BLaER1 treated with 17β-estradiol and CSF1 and Interleukin-3, amounts not matched to agents 10 nM and 100 nM (cell line): ENCODE data around the gene ZNF99.
"Not testable (repeated sequence)": the region's sequence is repeated elsewhere in the genome, so short reads cannot be mapped to it uniquely, and the experiment has no call there.

ENCODE experiments used
- H3K27ac ChIP-seq, 11 experiments: shearing (Covaris generic); formaldehyde crosslinking; 2 replicates each; pipeline ENCODE4 v1.8.1; 2022
- H3K27me3 ChIP-seq, 11 experiments: shearing (Covaris generic); formaldehyde crosslinking; 2 replicates each; pipeline ENCODE4 v1.8.1; 2022
- H3K36me3 ChIP-seq, 11 experiments: shearing (Covaris generic); formaldehyde crosslinking; 2 replicates each; pipeline ENCODE4 v1.8.1; 2022
- H3K4me1 ChIP-seq, 10 experiments: shearing (Covaris generic); formaldehyde crosslinking; 2 replicates each; pipeline ENCODE4 v1.8.1; 2022
- H3K4me2 ChIP-seq, 11 experiments: shearing (Covaris generic); formaldehyde crosslinking; 2 replicates each; pipeline ENCODE4 v1.8.1; 2022
- H3K4me3 ChIP-seq, 10 experiments: shearing (Covaris generic); formaldehyde crosslinking; 2 replicates each; pipeline ENCODE4 v1.8.1; 2022
- H3K9ac ChIP-seq, 11 experiments: shearing (Covaris generic); formaldehyde crosslinking; 2 replicates each; pipeline ENCODE4 v1.8.1; 2022
- H3K9me3 ChIP-seq, 11 experiments: shearing (Covaris generic); formaldehyde crosslinking; replicated peaks in 1 of 11; 2 replicates each; pipeline ENCODE4 v1.8.1; 2022
- H4K20me1 ChIP-seq, 11 experiments: shearing (Covaris generic); formaldehyde crosslinking; 2 replicates each; pipeline ENCODE4 v1.8.1; 2022
- Cebpa-rat ChIP-seq, 11 experiments: shearing (Covaris generic); IDR thresholded peaks; 2 replicates each; pipeline ENCODE4 v1.8.1; 2022

The ZNF99 gene

DNA sequence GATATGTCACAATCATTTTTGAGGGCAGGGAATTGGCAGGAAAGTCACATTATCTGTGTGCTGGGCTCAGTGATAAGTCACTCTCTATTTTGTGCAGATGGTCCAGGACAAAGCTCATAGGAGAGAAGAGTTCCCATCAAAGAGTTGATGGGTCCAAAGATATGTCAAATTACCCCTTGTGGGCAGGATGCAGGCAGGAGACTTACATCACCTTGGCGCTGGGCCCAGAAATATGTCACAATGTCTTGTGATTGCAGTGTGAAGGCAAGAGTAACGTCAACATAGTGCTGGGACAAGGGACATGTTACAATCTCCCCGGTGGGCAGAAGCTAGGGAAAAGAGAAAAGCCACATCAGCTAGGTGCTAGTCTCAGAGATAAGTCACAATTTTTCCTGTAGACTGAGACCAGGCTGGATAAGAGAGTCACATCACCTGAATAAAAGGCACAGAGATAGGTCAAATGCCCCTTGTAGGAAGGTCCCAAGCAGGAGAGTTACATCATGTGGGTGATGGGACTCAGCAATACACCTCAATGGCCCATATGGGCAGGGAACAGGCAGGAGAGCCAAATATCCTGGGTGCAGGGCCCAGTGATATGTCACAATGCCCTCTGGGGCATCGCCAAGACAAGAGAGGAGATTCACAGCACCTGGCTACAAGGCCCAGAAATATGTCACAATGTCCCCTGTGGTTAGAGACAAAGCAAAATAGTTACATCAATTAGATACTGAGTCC lies 47.9 kb downstream of the ZNF99 start:
- H3K9me3 ChIP-seq = peaks cover 52 to 91% (median 75%) of the 10 kb centered on the region in 11 experiments
- H3K36me3 ChIP-seq = no peaks in the 10 kb centered on the region
- H3K4me2 ChIP-seq = no peak overlapping the region
- TF ChIP-seq Cebpa-rat (IDR thresholded peaks at IDR 0.05) = 0 out of 22 replicates have a peak, but pooled peaks of 1 of the 11 experiments have one; percentile 5
- H3K4me3 ChIP-seq = no peak overlapping the region
- no peak overlapping the region for H3K9ac ChIP-seq
- no peak overlapping the region for H3K27ac ChIP-seq
- no peaks in the 10 kb centered on the region for H3K27me3 ChIP-seq
- H4K20me1 ChIP-seq = no peaks in the 10 kb centered on the region
- H3K4me1 ChIP-seq = no peaks in the 10 kb centered on the region

- no peak for TF ChIP-seq Cebpa-rat (IDR thresholded peaks at IDR 0.05)
- Histone ChIP-seq H3K9ac (no peak overlapping the region), H3K27ac (no peak overlapping the region), H3K4me2 (no peak overlapping the region), H3K9me3 (peaks cover 44 to 78% (median 59%) of the 10 kb centered on the region in 11 experiments), H3K27me3 (no peaks in the 10 kb centered on the region), H3K4me3 (no peak overlapping the region), H3K36me3 (no peaks in the 10 kb centered on the region), H4K20me1 (no peaks in the 10 kb centered on the region), H3K4me1 (no peaks in the 10 kb centered on the region)
Measured at GRCh38 chr19:22733691-22734090, 50.3 kb downstream of the ZNF99 start.

GRCh38 chr19:22728214-22728613 lies 55.7 kb downstream of the ZNF99 start:
- not testable (repeated sequence) for H3K4me2 ChIP-seq, H4K20me1 ChIP-seq, H3K4me3 ChIP-seq, H3K27ac ChIP-seq, H3K36me3 ChIP-seq, H3K4me1 ChIP-seq, H3K27me3 ChIP-seq, H3K9ac ChIP-seq
- H3K9me3 ChIP-seq = peaks cover 15 to 53% (median 23%) of the 10 kb centered on the region in 11 experiments; a peak in 21 of 22 replicates

GRCh38 chr19:22721533-22721932 lies 62.4 kb downstream of the ZNF99 start:
- H4K20me1 ChIP-seq, H3K4me1 ChIP-seq, H3K27me3 ChIP-seq, H3K4me2 ChIP-seq, H3K36me3 ChIP-seq, H3K4me3 ChIP-seq, H3K9ac ChIP-seq, H3K27ac ChIP-seq: not testable (repeated sequence)
- peaks cover 0 to 37% (median 5%) of the 10 kb centered on the region in 11 experiments; a peak in 11 of 22 replicates for H3K9me3 ChIP-seq

DNA sequence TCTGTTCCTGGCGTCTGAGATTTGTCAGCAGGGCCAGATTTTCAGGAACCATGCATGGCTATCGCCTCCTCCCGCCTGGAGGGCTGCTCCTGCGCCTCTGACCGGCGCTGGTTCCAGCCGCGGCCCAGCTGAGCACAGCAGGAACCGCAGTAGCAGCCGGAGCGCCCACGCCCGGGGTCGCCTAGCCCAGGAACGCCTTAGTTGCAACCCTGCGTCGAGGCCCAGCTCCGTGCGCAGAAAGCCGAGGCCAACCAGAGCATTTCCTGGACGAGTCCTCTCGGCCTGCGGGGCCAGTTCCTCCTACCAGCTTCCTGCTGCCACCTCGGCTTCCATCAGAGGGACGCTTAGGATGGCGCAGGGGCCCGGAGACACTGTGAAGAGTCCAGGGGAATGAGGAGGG lies 75.0 kb downstream of the ZNF99 start:
- Histone ChIP-seq H3K4me1 (no peaks in the 10 kb centered on the region), H3K9me3 (peaks cover 29 to 78% (median 56%) of the 10 kb centered on the region in 11 experiments), H3K27me3 (no peaks in the 10 kb centered on the region), H3K27ac (no peak overlapping the region), H4K20me1 (no peaks in the 10 kb centered on the region), H3K4me3 (no peak overlapping the region), H3K36me3 (no peaks in the 10 kb centered on the region), H3K4me2 (no peak overlapping the region), H3K9ac (no peak overlapping the region)
- no peak for TF ChIP-seq Cebpa-rat (IDR thresholded peaks at IDR 0.05)

DNA sequence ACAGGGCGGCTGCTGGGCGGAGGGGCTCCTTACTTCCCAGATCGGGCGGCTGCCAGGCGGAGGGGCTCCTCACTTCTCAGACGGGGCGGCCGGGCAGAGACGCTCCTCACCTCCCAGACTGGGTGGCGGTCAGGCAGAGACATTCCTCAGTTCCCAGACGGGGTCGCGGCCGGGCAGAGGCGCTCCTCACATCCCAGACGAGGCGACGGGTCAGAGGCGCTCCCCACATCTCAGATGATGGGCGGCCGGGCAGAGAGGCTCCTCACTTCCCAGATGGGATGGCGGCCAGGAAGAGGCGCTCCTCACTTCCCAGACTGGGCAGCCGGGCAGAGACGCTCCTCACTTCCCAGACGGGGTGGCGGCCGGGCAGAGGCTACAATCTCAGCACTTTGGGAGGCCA lies 80.9 kb downstream of the ZNF99 start:
- not testable (repeated sequence) for H3K4me3 ChIP-seq, H4K20me1 ChIP-seq, H3K9ac ChIP-seq, H3K36me3 ChIP-seq, H3K4me2 ChIP-seq, H3K27me3 ChIP-seq, H3K4me1 ChIP-seq, H3K27ac ChIP-seq
- H3K9me3 ChIP-seq = peaks cover 60 to 93% (median 77%) of the 10 kb centered on the region in 11 experiments

DNA sequence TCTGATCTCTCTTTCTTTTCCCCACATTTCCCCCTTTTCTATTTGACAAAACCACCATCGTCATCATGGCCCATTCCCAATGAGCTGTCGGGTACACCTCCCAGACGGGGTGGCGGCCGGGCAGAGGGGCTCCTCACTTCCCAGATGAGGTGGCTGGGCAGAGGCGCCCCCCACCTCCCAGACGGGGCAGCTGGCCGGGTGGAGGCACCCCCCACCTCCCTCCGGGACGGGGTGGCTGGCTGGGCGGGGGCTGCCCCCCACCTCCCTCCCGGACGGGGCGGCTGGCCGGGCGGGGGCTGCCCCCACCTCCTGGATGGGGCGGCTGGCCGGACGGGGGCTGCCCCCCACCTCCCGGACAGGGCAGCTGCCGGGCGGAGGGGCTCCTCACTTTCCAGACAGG lies 81.3 kb downstream of the ZNF99 start:
- H3K4me1 ChIP-seq, H3K4me3 ChIP-seq, H3K4me2 ChIP-seq, H4K20me1 ChIP-seq, H3K27me3 ChIP-seq, H3K9ac ChIP-seq, H3K27ac ChIP-seq, H3K36me3 ChIP-seq: not testable (repeated sequence)
- peaks cover 61 to 92% (median 78%) of the 10 kb centered on the region in 11 experiments for H3K9me3 ChIP-seq
